HG03039 (cell line): ENCODE results near the gene MAFB.

Experiments used
- ATAC-seq: cut with Tn5 transposase; IDR thresholded peaks from one replicate; pipeline ENCODE4 v1.9.1; 2021; ENCODE audit warnings: mild to moderate bottlenecking, moderate library complexity; ENCODE audit not compliant: unreplicated experiment

MAFB gene

DNA sequence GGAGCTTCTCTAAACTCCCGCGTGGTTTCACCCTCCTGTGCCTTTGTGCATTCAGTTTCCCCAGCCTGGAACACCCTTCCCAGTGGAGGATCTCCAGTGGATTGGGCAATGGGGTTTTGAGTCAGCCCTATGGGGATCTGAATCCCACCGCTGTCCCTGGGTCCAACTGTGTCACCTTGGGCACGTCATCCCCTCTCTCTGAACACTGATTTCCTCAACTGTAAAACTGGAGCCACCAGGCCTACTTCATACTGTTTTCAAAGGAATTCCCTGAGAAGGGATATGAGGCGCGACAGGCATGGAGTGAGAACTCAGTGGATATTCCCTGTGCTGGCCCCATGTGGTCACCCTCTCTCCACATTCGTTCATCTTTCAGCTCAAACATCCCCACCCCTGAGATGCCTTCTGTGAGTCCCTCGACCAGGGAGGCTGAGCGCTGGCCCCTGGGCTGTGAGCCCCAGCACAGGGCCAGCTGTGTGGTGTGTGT lies 25.7 kb downstream of the MAFB start:
- no peak for ATAC-seq

DNA sequence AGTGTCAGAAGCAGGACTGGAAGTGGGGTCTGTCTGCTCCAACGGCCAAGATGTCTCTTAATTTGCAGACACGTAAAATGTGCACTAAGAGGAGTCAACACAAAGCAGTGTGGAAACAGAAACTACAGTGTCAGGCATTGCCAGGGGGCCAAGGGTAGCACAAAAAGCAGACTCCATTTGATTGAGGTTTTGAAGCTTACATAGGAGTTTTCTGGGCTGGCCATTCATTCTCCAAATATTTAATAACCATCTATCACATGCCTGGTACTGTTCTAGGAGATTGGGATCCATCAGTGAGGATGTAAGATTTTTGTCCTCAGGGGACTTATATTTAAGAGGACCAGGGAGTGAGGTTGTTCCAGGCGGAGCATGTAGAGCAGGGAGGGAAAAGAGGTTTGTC lies 29.5 kb downstream of the MAFB start:
- no peak for ATAC-seq

DNA sequence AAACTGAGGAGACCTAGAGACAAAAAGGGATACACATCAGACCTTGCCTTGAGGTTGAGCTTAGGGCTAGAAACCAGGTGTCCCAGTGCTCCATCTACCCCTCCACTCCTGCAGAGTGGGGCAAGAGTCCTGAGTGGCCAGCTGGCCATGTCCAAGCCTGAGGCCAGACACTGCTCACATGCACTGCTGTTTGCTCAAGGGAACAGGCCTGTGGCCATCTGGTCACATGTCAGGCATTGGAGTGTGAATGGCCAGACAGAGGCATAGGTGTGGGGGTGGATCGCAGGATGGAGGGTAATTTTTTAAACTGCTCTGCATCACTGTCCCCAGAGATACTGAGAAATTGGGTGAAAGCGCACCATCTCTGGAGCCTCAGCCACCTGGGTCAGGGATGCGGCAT lies 30.5 kb downstream of the MAFB start:
- ATAC-seq: no peak

DNA sequence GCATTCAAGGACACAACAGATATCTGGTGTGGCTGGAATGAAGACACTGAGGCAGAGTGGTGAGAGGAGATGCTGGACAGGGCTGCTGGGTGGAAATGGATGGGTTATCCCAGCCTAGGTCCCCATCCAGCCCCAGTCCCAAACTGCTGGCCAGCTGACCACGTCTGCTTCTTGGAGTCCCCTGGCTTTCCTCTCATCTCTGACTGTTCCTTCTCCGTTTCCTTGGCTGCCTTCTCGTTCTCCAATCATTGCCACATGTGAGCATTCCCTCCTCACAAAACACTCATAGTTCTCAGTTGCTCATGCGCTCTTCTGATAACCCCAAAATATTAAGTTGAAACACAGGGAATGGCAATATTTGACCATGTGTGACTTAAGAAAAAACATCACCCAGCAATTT lies 31.5 kb downstream of the MAFB start:
- ATAC-seq: no peak

DNA sequence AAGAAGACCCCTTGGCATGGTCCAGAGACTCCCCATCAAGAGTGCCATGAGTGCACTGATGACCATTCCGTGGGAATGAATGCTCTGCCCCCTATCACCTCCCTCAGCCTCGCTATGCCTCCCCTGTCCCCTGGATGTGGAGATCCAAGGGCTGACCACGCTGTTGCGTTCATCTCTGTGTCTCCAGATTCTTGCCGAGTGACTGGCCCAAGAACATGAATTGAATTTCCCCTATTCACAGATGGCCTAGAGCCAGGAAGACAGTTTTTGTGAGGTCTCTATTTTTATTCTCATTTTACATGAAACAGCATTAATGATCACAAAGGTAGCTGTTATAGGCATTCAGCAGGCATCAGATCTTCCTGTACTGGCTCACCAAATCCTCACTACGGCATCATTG lies 33.6 kb downstream of the MAFB start:
- ATAC-seq: no peak

DNA sequence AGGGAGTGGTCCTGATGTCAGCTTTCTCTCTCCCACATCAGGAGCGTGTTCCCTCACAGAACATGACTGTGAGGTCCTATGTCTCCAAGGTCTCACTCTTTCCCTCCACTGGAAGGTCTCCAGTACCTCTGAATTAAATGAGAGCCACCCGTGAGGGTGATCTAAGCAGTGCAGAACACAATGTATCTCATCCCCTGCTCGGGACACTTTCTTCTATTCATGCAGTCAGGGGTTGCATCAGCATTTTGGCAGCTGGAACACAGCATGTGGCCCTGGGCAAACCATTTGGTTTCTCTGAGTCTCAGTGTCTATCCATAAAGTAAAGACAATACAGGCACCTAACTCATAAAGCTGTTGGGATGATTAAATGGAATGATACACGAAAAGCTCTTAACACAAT lies 34.2 kb downstream of the MAFB start:
- no peak for ATAC-seq

DNA sequence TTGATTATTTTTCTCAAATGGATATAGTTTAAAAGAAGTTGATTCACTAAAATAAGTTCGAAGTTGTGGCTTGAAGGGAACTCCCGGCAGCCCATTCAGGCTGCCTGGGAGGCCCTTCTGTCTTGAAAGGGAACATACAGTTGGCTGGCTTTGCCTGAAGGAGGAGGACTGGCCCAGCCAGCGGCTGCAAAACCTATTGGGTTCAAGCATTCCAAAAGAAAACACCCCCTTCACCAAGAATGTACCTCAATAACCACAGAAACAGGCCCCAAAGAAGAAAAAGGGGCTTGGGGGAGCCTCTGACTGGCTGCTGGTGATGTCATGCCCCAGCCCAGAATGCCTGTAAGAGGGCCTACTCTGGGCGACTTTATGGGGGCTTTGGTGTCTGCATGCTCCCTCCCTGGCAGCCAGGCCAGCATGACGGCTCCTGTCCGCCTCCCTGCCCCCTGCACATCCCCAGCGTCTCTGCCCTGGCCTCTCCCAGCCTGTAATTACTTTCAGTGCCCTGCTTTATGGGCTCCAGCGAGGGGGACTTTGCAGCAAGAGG lies 36.5 kb downstream of the MAFB start:
- no peak for ATAC-seq

DNA sequence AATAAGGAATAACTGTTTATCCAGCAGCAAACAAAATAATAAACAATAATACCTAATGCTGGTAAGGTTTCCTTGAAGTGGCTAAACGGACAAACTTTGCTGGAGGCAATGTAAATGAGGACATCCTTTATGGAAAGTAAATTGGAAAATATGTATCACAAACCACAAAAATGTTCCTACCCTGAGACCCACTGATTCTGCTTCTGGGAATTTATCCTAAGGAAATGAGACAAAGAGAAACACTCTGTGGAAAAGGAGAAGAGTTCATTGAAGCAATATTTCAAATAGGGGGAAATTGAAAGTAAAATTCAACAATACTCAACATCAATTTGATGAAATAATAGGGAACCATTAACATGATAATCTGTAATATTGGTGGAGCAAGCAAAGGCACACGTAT lies 37.9 kb downstream of the MAFB start:
- ATAC-seq: no peak

DNA sequence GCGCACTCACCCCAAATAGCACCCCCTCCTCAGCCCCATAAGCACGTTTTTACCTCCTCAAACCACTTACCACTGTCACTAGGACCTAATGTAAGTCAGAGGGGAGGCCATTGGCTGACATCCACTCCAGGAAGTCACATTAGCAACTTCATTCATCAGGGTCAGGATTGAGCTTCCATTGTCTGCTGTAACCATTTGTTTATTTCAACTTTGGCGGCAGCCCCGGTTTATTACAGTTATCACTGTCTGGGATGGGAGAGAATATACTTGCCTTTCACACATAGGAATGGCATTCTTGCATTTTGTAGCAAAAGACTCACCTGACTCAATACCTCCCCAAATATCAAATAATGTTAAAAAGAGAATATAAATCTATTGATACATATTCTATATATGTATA lies 38.3 kb downstream of the MAFB start:
- ATAC-seq: no peak

DNA sequence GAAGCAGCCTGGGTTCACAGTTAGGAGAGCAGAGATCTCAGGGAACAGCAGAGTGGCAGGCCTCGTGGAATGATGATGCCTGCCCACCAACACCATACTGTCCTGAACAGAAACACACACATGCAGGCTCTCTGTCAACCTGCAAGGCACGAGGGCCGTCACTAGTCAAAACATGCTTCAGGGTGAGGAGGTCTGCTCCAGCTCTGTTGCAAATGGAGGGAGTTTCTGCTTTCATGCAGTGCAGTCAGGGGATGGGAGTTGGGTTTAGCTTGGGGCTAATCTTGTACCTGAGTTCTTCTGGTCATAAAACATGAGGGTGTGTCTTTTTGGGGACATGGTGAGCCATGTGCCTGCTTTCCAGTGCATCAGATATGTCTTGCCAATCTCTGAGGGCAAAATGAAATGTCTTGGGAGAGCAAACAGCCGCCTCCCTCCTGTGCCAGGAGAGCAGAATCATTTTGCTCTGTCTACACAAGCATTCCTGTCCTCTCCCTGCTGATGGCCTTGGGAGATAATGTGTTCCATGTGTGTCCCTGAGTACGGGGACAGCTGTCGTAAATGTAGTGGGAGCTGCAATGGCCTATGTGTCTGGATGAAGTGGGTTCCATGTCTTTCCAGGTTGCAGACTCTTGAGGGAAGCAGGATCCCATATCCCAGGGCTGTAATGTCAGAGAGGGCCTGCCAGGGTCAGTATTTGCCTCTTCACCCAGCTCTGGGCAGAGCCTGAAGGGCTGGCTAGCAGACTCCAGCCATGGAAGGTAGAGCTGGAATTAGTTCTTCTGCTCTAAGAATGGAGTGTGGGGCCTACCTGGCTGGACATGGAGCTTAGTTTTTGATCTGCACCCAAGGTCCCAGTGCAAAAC lies 40.6 kb downstream of the MAFB start:
- no peak for ATAC-seq

DNA sequence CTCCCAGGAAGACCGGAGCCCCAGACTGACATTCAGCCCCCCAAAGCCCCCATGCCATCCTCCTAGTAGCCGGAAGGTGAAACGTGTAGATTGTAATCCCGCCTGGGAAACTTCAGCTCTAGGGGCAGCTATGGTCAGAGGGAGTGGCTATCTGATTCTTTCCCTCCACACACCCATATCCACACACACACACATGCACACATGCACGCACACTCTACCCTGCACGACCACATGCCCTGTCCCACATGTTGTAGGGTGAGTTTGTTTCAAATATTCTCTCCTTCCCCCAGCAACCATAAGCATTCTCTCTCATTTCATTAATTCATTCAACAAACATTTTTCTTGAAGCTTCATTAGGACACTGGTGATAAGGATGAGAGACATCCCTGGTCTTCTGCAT lies 42.2 kb downstream of the MAFB start:
- ATAC-seq: no peak

DNA sequence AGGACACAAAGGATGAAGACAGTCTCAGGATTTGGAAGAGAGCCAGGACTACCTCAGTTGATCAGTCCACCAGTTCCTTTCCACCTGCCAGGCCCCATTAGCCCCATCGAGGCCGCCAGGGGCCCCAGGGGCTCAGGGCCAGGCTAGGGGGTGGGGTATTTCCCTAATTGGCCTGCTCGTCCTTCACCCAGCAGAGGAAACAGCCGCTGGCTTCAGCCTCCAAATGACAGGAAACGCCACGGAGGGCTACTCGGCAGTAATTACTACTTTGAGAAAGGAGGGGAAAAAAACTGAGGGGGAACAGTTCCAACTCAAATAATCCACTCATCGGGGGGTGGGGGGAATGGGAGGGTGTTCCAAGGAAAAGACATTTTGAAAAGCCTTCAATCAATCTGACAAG lies 42.7 kb downstream of the MAFB start:
- ATAC-seq: no peak

DNA sequence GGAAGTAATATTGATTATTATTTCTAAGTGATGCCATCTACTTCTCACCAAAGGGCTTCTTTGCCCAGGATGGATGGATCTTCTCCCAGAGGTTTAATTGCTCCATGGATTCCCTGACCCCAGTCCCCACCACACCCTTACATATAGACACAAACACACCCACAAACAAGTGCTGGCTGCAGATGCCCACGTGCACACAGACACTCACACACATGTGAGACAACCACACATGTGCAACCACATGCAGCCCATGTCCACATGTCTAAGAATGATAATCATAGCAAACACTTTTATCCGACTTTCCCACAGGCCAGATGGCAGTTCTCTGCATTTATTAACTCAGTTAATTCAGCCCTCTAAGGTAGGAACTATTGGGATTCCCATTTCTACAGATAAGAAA lies 44.2 kb downstream of the MAFB start:
- no peak for ATAC-seq

DNA sequence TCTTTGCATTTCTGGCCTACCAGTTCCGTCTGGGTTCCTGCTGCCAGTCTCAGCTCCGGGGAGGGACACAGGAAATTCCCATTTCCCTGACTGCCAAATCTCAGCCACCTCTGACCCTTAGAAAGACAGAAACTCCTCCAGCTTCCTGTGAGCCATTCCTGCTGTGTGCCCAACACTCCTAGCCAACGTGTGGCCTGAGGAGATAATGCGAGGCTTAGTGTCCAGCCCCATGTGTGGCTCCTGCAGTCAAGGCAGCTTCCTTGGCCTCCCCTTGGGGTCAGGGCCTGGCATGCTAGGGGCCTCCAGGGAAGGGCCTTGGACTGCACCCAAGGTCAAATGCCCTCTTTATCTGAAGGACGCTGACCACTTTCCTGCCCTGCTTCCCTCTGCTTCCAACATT lies 45.1 kb downstream of the MAFB start:
- no peak for ATAC-seq

DNA sequence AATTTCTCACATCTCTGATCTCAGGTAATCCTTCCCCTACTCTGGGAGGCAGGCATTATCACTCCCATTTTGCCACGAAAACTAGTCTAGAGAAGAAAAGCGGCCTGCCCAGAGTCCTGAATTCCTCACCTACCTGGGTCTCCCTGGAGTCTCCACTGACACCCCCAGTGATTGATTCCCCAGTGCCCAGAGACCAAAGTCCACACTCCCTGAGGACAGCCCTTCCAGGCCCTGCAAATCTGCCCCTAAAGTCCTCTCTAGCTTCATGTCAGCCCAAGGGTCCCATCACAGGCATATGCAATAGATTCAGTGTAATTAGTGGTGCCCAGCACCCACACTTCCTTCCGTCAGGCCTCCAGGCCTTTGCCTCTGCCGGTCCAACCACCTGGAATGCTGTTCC lies 47.2 kb downstream of the MAFB start:
- ATAC-seq: no peak

DNA sequence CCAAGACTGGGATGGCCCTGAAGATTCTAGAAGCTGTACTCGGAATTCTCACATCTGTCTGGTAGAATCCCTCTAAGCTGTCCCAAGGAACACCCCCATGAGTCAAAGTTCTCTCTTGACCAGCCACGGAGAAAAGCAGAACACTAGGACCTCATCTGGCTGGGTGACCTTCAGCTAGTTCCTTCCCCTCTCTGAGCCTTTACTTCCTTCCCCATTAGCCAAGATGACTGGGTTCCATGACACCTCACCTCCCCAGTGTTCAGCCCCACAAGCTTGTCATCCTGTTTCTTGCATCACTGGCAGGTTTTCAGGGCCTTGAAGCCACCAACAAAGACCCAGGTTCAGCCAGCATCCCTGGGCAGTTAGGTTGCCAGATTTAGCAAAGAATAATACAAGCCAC lies 47.8 kb downstream of the MAFB start:
- ATAC-seq: no peak

DNA sequence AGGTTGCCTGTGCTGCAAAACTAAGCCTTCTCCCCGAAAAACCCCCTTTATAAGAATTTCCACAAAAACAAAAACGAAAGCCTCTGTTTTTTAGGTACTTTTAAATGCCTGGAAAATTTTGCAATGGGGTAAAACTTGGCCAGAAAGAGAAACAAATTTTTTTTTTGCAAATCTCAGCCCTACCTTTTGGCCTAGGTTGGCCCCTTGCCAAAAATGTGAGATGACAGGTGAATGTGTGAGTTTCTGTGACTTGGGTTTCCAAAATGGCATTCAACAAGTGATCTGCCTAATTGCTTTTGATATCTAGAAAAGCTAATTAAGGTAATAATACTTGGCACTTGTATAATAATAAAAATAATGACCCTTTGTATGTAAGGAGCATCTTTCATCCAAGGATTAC lies 48.4 kb downstream of the MAFB start:
- no peak for ATAC-seq

DNA sequence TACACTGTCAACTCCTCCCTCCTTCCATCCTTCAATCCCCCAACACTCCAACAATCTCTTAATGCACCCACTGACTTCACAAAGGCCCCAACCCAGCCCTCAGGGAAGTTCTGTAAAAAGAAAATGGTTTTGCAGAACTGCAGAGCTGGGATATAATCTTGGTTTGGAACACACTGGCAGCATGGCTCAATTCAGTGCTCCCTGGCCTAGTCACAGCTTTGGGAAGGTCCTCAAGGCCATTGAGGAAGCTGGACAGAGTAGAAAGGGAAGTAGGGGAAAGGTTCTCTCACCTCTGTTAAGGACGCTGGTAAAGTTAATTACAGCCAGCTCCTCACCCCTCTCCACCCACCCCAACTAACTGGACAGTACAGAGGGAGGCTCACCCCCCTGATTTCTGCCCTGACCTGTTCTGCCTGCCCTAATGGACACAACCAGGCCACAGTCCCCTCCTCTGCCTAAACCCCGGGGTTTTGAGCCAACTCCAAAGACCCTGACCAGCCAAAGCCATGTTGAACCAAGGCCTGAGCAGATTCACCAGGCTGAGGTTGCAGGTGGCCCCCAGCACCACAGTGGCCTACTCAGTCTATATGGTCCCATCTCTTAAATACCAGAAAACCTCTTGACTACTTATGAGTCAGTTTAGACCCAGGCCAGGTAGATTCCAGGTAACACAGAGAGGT lies 49.2 kb downstream of the MAFB start:
- ATAC-seq: no peak

DNA sequence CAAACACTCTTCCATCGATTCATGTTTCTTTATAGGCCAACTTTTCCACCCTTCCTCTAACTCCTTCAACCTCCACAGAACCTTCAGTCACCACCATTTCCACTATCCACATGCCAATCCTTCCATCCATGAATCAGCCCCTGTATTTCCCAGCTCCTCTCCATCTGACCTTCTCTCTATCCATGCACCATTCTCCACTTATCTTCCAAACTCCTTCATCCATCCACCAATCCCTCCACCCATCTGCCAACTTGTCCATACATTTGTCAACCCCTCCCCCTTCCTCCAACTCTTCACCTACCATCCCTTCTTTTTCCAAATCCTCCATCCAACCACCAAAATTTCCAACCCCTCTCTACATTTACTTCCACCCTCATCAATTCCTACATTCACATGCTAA lies 49.9 kb downstream of the MAFB start:
- no peak for ATAC-seq

DNA sequence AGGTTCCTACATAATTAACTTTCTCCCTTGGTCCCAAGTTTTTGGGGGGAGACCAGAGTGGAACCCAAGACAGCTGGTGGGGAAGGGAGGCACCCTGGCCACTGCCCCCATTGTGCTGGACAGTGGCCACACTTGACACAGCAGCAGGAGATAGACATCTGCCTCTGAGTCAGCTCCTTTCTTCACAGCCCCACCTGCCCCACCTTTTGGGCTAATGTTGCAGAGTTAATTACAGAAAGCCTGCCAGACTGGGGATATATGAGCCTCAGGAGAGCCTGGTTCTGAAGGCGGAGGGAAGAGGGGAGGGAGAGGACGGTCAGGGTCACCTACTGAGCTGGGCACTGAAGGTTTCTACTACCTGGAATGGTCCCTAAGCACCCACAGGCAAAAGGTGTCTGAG lies 50.6 kb downstream of the MAFB start:
- ATAC-seq: no peak

DNA sequence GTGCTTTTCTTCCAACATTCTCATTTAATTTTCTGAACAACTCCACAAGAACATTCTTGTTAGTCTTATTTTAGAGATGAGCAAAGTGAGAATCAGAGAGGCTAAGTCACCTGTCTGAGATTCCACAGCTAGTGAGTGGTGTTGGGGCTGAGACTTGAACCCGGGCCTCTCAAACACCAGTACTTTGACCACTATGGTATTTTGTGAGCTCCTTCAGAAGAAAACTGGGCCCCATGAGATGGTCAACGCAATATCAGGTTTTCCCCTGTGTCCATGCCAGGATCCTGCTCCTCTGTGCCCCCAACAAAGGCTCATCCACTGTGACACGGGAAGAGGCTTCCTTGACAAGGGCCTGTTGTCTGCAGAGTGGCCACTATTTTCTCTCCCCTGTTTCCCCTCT lies 51.9 kb downstream of the MAFB start:
- no peak for ATAC-seq

DNA sequence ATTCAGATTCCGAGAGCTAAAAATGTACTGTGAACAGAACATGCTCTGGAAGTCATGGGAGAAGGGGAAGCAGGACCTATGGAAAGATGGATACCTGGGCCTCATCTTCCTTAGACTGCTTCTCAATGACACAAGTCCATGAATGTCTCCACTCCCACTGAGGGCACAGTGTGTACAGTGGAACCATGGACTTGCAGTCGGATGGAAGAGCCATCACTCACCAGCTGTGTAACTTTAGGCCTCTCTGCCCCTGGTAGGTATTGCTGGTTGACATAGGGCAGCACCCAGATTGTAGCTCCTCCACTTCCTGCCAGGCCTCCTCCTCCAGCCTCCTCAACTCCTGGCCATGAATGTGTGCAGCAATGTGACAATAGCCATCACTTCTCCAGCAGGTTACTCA lies 52.5 kb downstream of the MAFB start:
- no peak for ATAC-seq
